Activated T-cell treated with anti-CD3 and anti-CD28 coated beads, Interleukin-2, amount 50 U/mL, for 4 hours (primary cell): ENCODE measurements around the gene GOSR2. TPM values are rescaled to one million over a fixed set of nuclear protein-coding genes. Genes with fewer than 3 reads are reported as not detected.
"Not testable (repeated sequence)": the region's sequence is repeated elsewhere in the genome, so short reads cannot be mapped to it uniquely, and the experiment has no call there.

ENCODE experiments used
- ATAC-seq, 2 donors: fragments of 200-7000 bp; cut with Tn5 transposase; one replicate each; pipeline ENCODE4 v1.10.0; 2021
- DNase-seq: peaks from one replicate; pipeline ENCODE4 v3.0.0-alpha.2; 2020
- H3K27me3 Mint-ChIP-seq: one replicate; pipeline ENCODE4 v1.8.0; 2021; ENCODE audit warnings: low read depth, mixed read lengths
- H3K36me3 Mint-ChIP-seq: one replicate; pipeline ENCODE4 v1.8.0; 2022; ENCODE audit warnings: mixed read lengths; ENCODE audit not compliant: insufficient read depth
- H3K4me1 Mint-ChIP-seq: one replicate; pipeline ENCODE4 v1.8.0; 2021; ENCODE audit warnings: low read depth, mixed read lengths
- H3K4me3 Mint-ChIP-seq: one replicate; pipeline ENCODE4 v1.8.0; 2021; ENCODE audit warnings: mild to moderate bottlenecking, moderate library complexity, mixed read lengths
- H3K9me3 Mint-ChIP-seq: one replicate; pipeline ENCODE4 v1.8.0; 2021; ENCODE audit warnings: mixed read lengths
- total RNA-seq, 3 donors: library from RNA; stranded (reverse); gene quantifications; one replicate each; pipeline ENCODE4 v1.2.1, GENCODE V29; 2021

The GOSR2 gene
- total RNA-seq, 3 donors from 2014 or later = 66.1 to 69.7 (median 67.0) TPM

DNA sequence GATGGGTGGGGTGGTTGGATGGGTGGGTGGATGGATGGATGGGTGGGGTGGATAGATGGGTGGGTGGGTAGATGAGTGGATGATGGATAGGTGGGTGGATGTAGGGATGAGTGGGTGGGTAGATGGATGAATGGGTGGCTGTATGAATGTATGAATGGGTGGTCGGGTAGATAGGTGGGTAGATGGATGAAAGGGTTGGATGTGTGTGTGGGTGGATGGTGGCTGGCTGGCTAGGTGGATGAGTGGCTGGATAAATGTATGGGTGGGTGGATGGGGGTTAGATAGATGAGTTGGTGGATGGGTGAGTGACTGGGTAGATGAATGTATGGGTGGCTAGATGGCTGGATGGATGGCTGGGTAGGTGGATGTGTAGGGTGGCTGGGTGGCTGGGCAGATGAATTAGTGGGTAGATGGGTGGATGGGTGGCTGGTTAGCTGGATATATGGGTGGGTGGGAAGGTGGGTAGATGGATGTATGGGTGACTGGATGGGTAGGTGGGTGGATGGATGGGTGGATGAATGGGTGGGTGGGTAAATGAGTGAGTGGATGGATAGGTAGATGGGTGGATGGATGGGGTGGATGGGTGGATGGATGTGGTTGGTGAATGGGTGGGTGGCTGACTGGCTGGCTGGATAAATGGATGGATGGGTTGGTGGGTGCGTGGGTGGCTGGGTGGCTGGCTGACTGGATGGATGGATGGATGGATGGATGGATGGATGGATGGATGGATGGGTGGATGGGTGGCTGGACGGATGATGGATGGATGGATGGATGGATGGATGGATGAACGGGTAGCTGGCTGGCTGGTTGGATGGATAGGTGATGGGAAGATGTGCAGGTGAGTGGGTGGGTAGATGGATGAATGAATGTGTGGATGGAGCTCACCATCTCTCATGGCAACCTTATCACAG lies 18.9 kb upstream of the GOSR2 start:
- Mint-ChIP-seq H3K27me3 (peaks cover 11% of the 10 kb centered on the region), H3K4me3 (no peak overlapping the region), H3K9me3 (no peaks in the 10 kb centered on the region), H3K4me1 (peaks cover 2% of the 10 kb centered on the region), H3K36me3 (no peaks in the 10 kb centered on the region)
- ATAC-seq (no peak), DNase-seq (no peak)

DNA sequence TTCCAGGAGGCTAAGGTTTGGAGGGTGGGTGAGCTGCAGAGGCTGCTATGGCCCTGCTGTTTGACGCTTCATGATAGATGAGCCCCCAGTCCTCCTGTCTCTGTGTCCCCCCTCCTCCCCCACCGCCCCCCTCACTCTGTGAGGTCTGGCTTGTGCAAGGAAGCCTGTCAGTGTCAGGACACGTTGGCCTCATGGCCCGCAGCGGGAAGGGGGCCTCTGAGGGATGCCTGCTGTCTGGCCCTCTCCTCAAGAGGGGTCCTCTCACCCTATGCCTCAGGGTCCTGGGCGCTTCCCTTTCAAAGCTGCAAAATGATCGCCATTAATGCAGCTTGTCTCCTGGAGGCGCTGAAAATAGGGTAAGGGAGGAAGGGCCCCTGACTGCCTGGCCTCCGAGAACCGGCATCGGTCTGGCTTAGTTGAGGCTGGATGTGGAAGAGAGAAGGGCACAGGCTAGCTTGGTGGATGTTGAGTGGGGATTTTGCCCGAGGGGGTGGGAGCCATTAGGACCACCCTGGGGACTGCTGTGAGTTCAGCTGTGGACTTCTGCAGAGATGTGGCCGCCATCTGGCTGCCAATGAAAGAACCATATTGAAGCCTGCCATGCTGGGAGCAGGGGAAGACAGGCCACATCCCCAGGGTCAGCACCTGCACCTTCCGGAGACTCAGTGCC lies 14.8 kb upstream of the GOSR2 start:
- Mint-ChIP-seq H3K36me3 (no peaks in the 10 kb centered on the region), H3K27me3 (peaks cover 4% of the 10 kb centered on the region), H3K4me3 (no peak overlapping the region), H3K4me1 (peaks cover 2% of the 10 kb centered on the region), H3K9me3 (no peaks in the 10 kb centered on the region)
- no peak for DNase-seq
- no peak for ATAC-seq

DNA sequence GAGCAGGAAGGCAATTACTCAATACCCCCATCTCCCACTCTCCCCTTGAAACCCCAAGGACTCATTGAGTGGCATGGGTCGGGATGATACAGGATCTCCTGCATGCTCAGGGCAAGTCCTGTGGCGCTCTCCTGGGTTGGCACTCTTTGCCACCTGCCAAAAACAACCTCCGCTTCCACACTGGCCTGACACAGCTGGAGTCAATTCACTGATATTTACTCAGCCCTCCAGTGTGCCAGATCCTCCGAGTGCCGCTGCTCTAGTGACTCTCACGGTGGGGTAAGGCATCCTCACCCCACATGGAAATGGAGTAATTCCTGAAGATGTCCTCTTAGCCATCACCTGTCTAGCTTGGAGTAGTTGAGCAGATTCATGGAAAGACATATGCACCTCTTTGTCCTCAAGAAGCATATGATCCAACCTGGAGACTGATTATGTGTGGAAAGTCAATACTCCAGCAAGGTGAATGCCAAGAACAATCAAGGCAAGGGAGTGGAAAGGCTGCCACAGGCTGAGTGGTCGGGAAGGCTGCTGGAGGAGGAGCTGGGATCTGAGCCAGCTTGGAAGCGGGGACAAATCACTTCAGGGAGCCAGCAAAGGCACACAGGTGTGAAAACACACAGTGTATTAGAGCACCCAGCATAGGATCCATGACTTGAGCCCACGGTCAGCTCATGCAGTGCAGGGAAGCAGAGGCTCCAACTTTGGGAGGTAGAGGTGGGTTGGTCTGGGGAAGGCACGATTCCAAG lies 12.6 kb upstream of the GOSR2 start:
- peaks cover 6% of the 10 kb centered on the region for H3K27me3 Mint-ChIP-seq
- H3K36me3 Mint-ChIP-seq = no peaks in the 10 kb centered on the region
- DNase-seq (no peak), ATAC-seq (no peak)
- H3K4me3 Mint-ChIP-seq = no peak overlapping the region
- H3K4me1 Mint-ChIP-seq = peaks cover 2% of the 10 kb centered on the region
- no peaks in the 10 kb centered on the region for H3K9me3 Mint-ChIP-seq

DNA sequence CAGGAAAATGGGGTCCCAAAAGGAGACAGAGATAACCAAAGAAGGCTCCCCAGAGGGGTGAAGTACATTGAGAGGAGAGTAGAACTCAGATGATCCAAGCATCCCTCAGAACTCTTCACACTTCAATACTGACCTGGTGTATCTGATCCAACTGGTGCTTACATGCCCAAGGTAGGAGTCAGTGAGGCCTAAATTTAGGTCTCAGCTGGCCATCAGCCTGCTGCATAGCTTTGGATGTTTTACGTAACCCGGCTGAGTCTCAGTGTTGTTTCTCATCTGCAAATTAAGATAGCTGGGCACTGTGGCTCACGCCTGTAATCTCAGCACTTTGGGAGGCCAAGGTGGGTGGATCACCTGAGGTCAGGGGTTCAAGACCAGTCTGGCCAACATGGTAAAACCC lies 11.6 kb upstream of the GOSR2 start:
- Mint-ChIP-seq H3K27me3 (peaks cover 4% of the 10 kb centered on the region), H3K36me3 (no peaks in the 10 kb centered on the region), H3K9me3 (no peaks in the 10 kb centered on the region), H3K4me1 (no peaks in the 10 kb centered on the region), H3K4me3 (no peak overlapping the region)
- DNase-seq (no peak), ATAC-seq (no peak)

- H3K9me3 Mint-ChIP-seq = no peaks in the 10 kb centered on the region
- no peak overlapping the region for H3K4me3 Mint-ChIP-seq
- no peak for DNase-seq
- peaks cover 3% of the 10 kb centered on the region for H3K27me3 Mint-ChIP-seq
- no peaks in the 10 kb centered on the region for H3K4me1 Mint-ChIP-seq
- no peak for ATAC-seq
- no peaks in the 10 kb centered on the region for H3K36me3 Mint-ChIP-seq
These were observed 7.4 kb upstream of the GOSR2 start for GRCh38 chr17:46915596-46915995.

GRCh38 chr17:46916211-46916610 lies 6.7 kb upstream of the GOSR2 start:
- H3K4me1 Mint-ChIP-seq = no peaks in the 10 kb centered on the region
- no peaks in the 10 kb centered on the region for H3K36me3 Mint-ChIP-seq
- peaks cover 3% of the 10 kb centered on the region for H3K27me3 Mint-ChIP-seq
- no peaks in the 10 kb centered on the region for H3K9me3 Mint-ChIP-seq
- DNase-seq (no peak), ATAC-seq (no peak)
- no peak overlapping the region for H3K4me3 Mint-ChIP-seq

DNA sequence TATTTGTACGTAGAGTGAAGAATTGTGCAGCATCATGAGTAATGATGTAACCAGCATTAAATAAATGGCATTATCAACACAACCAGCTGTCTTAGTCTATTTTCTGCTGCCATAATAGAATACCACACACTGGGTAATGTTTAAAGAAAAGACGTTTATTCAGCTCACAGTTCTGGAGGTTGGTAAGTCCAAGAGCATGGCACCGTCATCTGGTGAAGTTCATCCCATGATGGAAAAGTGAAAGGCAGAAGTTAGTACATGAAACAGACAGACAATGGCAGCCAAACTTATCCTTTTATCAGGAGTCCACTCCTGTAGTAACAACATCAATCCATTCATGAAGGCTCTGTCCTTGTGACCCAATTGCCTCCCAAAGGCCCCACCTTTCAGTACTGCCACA lies 6.3 kb upstream of the GOSR2 start:
- Mint-ChIP-seq H3K9me3 (no peaks in the 10 kb centered on the region), H3K27me3 (peaks cover 3% of the 10 kb centered on the region), H3K4me1 (no peaks in the 10 kb centered on the region), H3K36me3 (no peaks in the 10 kb centered on the region), H3K4me3 (no peak overlapping the region)
- no peak for DNase-seq
- ATAC-seq = no peak

DNA sequence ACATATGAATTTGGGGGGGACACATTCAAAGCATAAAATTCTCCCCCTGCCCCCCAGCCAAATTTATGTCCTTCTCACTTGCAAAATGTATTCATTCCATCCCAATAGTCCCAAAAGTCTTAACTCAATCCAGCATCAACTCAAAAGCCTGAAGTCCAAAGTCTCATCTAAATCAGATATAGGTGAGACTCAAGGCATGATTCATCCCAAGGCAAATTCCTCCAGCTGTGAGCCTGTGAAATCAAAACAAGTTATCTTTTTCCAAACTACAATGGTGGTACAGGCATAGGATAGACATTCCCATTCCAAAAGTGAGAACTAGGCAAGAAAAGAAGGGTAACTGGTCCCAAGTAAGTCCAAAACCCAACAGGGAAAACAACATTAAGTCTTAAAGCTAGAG lies 5.9 kb upstream of the GOSR2 start:
- DNase-seq (no peak), ATAC-seq (no peak)
- peaks cover 1% of the 10 kb centered on the region for H3K4me1 Mint-ChIP-seq
- no peaks in the 10 kb centered on the region for H3K36me3 Mint-ChIP-seq
- H3K9me3 Mint-ChIP-seq = no peaks in the 10 kb centered on the region
- H3K4me3 Mint-ChIP-seq = no peak overlapping the region
- H3K27me3 Mint-ChIP-seq = peaks cover 3% of the 10 kb centered on the region

DNA sequence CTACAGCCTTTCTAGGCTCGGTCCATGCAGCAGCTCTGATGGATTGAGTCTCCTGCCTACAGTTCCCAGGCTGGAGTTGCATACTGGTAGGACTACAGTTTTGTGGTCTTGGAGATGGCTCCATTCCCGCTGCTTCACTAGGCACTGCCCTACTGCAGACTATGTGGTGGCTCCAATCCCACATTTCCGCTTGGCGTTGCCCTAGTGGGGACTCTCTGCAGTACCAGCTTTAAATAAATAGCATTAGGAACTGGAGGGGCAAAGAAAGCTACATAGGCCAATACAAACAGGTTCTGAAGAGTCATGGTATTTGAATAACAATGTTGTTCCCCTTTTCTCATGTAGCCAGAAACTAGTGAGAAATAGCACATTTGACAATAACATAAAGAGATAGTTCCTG lies 5.4 kb upstream of the GOSR2 start:
- ATAC-seq (no peak), DNase-seq (no peak)
- H3K27me3 Mint-ChIP-seq = peaks cover 3% of the 10 kb centered on the region
- peaks cover 2% of the 10 kb centered on the region for H3K4me1 Mint-ChIP-seq
- no peaks in the 10 kb centered on the region for H3K36me3 Mint-ChIP-seq
- H3K9me3 Mint-ChIP-seq = no peaks in the 10 kb centered on the region
- H3K4me3 Mint-ChIP-seq = no peak overlapping the region

- H3K27me3 Mint-ChIP-seq, H3K36me3 Mint-ChIP-seq, ATAC-seq, DNase-seq, H3K9me3 Mint-ChIP-seq: not testable (repeated sequence)
- Mint-ChIP-seq H3K4me1 (peaks cover 36% of the 10 kb centered on the region), H3K4me3 (peak overlapping the region; percentile 87)
These were observed 998 bp upstream of the GOSR2 start for GRCh38 chr17:46921962-46922361.

- Mint-ChIP-seq H3K9me3 (no peaks in the 10 kb centered on the region), H3K4me1 (peaks cover 41% of the 10 kb centered on the region), H3K27me3 (peaks cover 1% of the 10 kb centered on the region), H3K4me3 (peak overlapping the region; percentile 87), H3K36me3 (peaks cover 10% of the 10 kb centered on the region)
- ATAC-seq = peak; percentile 5
- DNase-seq = no peak
These were observed 515 bp upstream of the GOSR2 start for GRCh38 chr17:46922487-46922803.

DNA sequence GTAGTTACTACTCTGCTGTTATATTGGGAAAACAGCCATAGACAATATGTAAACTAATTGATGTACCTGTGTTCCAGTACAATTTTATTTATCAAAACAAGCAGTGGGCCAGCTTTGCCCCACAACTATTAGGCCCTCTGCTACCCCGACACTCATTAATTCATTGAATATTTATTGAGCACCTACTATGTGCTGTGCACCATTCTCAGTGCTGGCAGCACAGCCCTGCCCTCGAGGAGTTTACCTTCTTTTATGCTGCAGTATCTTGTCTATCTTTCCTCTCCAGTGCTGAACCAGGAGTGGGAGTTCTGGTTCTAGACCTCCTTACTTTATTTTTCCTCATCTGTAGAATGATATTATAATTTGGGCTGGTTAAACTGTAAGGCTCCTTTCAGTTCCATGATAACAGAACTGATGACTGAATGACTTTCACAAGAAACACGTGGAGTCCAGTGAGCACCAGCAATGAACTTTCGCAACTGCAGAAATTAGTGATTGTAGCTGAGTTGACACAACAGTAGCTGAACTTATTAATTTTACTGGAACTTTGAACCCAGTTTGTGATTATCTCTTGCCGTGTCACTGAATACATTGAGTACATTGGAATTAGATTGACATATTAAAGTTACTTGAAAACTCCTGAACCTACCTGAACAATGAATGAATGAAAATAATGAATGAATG lies 2.4 kb downstream of the GOSR2 start:
- Mint-ChIP-seq H3K27me3 (no peaks in the 10 kb centered on the region), H3K4me3 (peak overlapping the region; percentile 50), H3K4me1 (peaks cover 58% of the 10 kb centered on the region), H3K9me3 (no peaks in the 10 kb centered on the region), H3K36me3 (peaks cover 19% of the 10 kb centered on the region)
- no peak for ATAC-seq
- DNase-seq = no peak

DNA sequence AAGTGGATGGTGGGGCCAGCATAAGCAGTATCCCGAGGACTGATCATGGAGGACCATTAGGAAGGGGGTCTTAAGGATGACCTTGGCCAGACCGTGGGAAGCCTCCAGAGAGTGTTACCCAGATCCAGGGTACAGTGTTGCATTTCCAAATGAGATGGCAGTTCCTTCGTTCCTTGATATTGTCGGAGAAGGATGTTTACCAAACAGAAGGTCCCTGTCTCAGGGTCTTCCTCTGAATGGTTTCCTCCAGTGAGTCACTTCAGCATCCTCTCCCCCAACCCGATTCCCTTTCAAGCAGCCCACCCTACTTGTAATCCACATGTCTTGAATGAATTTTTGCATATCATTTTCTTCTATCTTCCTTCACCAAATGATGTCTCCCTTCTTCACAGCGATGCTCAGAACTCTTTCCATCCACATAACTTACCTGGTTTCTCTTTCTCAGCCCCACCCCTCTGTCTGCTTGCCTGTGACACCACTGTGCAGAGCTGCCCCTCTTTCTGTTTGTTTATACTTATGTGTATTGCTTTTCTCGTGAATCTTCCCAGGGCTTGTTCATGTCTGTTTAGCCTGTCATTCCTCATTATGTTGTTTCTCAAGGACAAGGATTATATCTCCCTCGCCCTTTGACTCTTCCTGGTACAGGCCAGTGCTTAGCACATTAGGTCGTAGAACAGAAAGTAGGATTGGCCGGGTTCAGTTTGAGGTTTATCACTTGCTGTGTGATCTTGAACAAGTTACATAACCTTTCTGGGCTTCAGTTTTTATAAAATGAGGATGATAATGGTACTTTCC lies 5.7 kb downstream of the GOSR2 start:
- Mint-ChIP-seq H3K36me3 (peaks cover 40% of the 10 kb centered on the region), H3K27me3 (no peaks in the 10 kb centered on the region), H3K9me3 (no peaks in the 10 kb centered on the region), H3K4me3 (no peak overlapping the region), H3K4me1 (peaks cover 53% of the 10 kb centered on the region)
- DNase-seq (no peak), ATAC-seq (no peak)
